SU-DHL-6 (cell line): ENCODE data around the gene KLB.
"Not testable (repeated sequence)": the region's sequence is repeated elsewhere in the genome, so short reads cannot be mapped to it uniquely, and the experiment has no call there.

ENCODE experiments used
- H2AFZ ChIP-seq: fragments of 200-600 bp; sonication (generic); 2 replicates; pipeline ENCODE4 v1.6.1; 2014; ENCODE audit warnings: low read depth, mild to moderate bottlenecking, moderate library complexity, mixed read lengths, antibody characterized with exemption, low read length; ENCODE audit not compliant: severe bottlenecking
- H3F3A ChIP-seq: fragments of 200-600 bp; shearing (Covaris generic); 2 replicates; pipeline ENCODE4 v1.6.0; 2016; ENCODE audit warnings: antibody characterized with exemption, mild to moderate bottlenecking; ENCODE audit not compliant: insufficient read depth
- H3K27ac ChIP-seq: fragments of 200-600 bp; sonication (generic); 2 replicates; pipeline ENCODE4 v1.5.1; 2016; ENCODE audit warnings: low read depth, mild to moderate bottlenecking, low read length, moderate library complexity, mixed read lengths
- H3K27me3 ChIP-seq: fragments of 200-600 bp; sonication (generic), shearing (Covaris generic); 2 replicates; pipeline ENCODE4 v1.6.0; 2014; ENCODE audit warnings: mild to moderate bottlenecking, low read length
- H3K36me3 ChIP-seq: fragments of 200-600 bp; sonication (generic); 2 replicates; pipeline ENCODE4 v1.6.1; 2014; ENCODE audit warnings: mild to moderate bottlenecking, low read length, mixed read lengths
- H3K4me2 ChIP-seq: fragments of 300-600, 200-600 bp; shearing (Covaris generic), sonication (generic); 2 replicates; pipeline ENCODE4 v1.6.0; 2014; ENCODE audit warnings: low read length, low read depth, mild to moderate bottlenecking; ENCODE audit not compliant: poor library complexity, severe bottlenecking
- H3K4me3 ChIP-seq: fragments of 200-600 bp; sonication (generic); 2 replicates; pipeline ENCODE4 v1.5.1; 2014; ENCODE audit warnings: antibody characterized with exemption, low read length, mild to moderate bottlenecking, mixed read lengths; ENCODE audit not compliant: insufficient read depth, poor library complexity, severe bottlenecking
- H3K79me2 ChIP-seq: fragments of 200-600 bp; sonication (generic); 2 replicates; pipeline ENCODE4 v1.6.1; 2014; ENCODE audit warnings: mild to moderate bottlenecking, low read length, moderate library complexity; ENCODE audit not compliant: insufficient read depth
- H3K9ac ChIP-seq: fragments of 200-600 bp; sonication (generic); 2 replicates; pipeline ENCODE4 v1.7.0; 2014; ENCODE audit warnings: mild to moderate bottlenecking, low read length
- H3K9me2 ChIP-seq: fragments of 200-600 bp; sonication (generic); replicated peaks from 2 replicates; pipeline ENCODE4 v1.6.1; 2014; ENCODE audit warnings: low read length; ENCODE audit not compliant: insufficient read depth
- H3K9me3 ChIP-seq: fragments of 200-600 bp; sonication (generic); 2 replicates; pipeline ENCODE4 v1.6.1; 2014; ENCODE audit warnings: low read length, mixed read lengths; ENCODE audit not compliant: insufficient read depth
- H4K20me1 ChIP-seq: fragments of 200-600 bp; sonication (generic); 2 replicates; pipeline ENCODE4 v1.6.1; 2014; ENCODE audit warnings: low read depth, mild to moderate bottlenecking, antibody characterized with exemption, low read length, moderate library complexity, mixed read lengths
- CTCF ChIP-seq: fragments of 200-600 bp; sonication (generic); IDR thresholded peaks from one replicate; pipeline ENCODE4 v1.5.1; 2017; ENCODE audit warnings: antibody characterized with exemption, mild to moderate bottlenecking, low read length, moderate library complexity; ENCODE audit not compliant: insufficient read depth, poor library complexity, severe bottlenecking
- EZH2phosphoT487 ChIP-seq: fragments of 200-600 bp; sonication (generic), shearing (Covaris generic); conservative IDR thresholded peaks from 2 replicates; pipeline ENCODE4 v1.6.1; 2018; ENCODE audit warnings: mild to moderate bottlenecking, antibody characterized with exemption, low read length, moderate library complexity, mixed read lengths

Gene KLB

DNA sequence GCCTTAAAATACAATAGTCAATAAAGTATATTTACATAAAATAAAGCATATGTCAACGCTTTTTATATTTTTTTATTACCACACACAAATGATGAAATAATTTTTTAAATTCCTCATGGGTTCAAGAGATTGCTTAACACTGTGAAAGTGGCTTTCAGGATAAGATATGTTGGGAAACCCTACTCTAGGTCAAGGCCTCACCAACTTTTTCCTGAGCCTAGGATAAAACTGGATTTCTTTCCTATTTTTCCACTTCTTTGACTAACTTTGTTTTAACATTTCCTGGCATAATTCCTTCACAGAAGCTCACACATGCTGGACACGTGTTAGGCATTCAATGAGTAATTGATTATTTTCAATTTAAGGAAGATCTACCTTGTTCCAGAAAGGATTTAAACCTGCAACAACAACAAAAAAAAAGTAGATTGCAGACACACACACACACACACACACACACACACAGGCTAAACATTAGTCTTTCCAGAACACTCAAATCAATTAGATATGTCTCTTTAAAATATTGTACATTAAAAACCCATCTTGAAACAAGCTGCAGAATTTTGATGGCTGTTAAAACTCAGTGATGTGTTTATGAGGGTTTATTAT, 9.1 kb downstream of the KLB start:
- H3K4me3 ChIP-seq: no peak overlapping the region
- no peaks in the 10 kb centered on the region for H4K20me1 ChIP-seq
- no peaks in the 10 kb centered on the region for H3K9me3 ChIP-seq
- no peaks in the 10 kb centered on the region for H3K36me3 ChIP-seq
- H3K9me2 ChIP-seq: no peaks in the 10 kb centered on the region
- no peak overlapping the region for H2AFZ ChIP-seq
- no peaks in the 10 kb centered on the region for H3F3A ChIP-seq
- no peak overlapping the region for H3K4me2 ChIP-seq
- H3K79me2 ChIP-seq: no peaks in the 10 kb centered on the region
- no peak overlapping the region for H3K9ac ChIP-seq
- no peaks in the 10 kb centered on the region for H3K27me3 ChIP-seq
- no peak overlapping the region for H3K27ac ChIP-seq
- no peak for TF ChIP-seq EZH2phosphoT487
- TF ChIP-seq CTCF: no peak

- Histone ChIP-seq H3K9me2 (no peaks in the 10 kb centered on the region), H3K27ac (no peak overlapping the region), H3K4me2 (no peak overlapping the region), H4K20me1 (no peaks in the 10 kb centered on the region), H3K4me3 (no peak overlapping the region), H3K9ac (no peak overlapping the region), H3K79me2 (no peaks in the 10 kb centered on the region), H3K9me3 (no peaks in the 10 kb centered on the region), H3F3A (no peaks in the 10 kb centered on the region), H2AFZ (no peak overlapping the region), H3K36me3 (no peaks in the 10 kb centered on the region), H3K27me3 (no peaks in the 10 kb centered on the region)
- TF ChIP-seq EZH2phosphoT487 (no peak), CTCF (no peak)
Measured at GRCh38 chr4:39422247-39422646, 15.5 kb downstream of the KLB start.

DNA sequence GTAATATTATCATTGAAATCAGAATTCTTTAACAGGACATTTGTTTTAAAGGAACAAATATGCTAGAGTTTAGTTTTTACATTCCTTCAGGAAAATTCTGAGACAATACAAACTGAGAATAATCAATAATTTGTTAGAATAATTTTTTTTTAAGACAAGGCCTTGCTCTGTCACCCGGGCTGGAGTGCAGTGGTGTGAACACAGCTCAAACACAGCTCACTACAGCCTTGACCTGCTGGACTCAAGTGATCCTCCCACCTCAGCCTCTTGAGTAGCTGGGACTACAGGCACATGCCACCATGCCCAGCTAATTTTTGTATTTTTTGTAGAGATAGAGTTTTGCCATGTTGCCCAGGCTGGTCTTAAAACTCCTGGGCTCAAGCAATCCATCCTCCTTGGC, 18.6 kb downstream of the KLB start:
- H3K9ac ChIP-seq, H4K20me1 ChIP-seq, H3K9me2 ChIP-seq, H3K79me2 ChIP-seq, H3K4me3 ChIP-seq, H2AFZ ChIP-seq, H3K27me3 ChIP-seq, H3K27ac ChIP-seq, H3K36me3 ChIP-seq, H3K9me3 ChIP-seq, H3K4me2 ChIP-seq, H3F3A ChIP-seq: not testable (repeated sequence)

GRCh38 chr4:39426728-39427127, 20.0 kb downstream of the KLB start:
- H3K27ac ChIP-seq: no peak overlapping the region
- no peaks in the 10 kb centered on the region for H3K79me2 ChIP-seq
- no peak for TF ChIP-seq EZH2phosphoT487

More at GRCh38 chr4:39426728-39427127, 20.0 kb downstream of the KLB start:
- Histone ChIP-seq H3K9ac (no peak overlapping the region), H3K4me3 (no peak overlapping the region), H3K9me2 (no peaks in the 10 kb centered on the region), H3K36me3 (no peaks in the 10 kb centered on the region), H4K20me1 (no peaks in the 10 kb centered on the region), H3F3A (no peaks in the 10 kb centered on the region), H3K4me2 (no peak overlapping the region), H3K9me3 (no peaks in the 10 kb centered on the region), H3K27me3 (no peaks in the 10 kb centered on the region), H2AFZ (no peak overlapping the region)
